Measurements from ENCODE around the gene EEFSEC. TPM values are rescaled to one million over a fixed set of nuclear protein-coding genes. Genes with fewer than 3 reads are reported as not detected.
"Not testable (repeated sequence)": the region's sequence is repeated elsewhere in the genome, so short reads cannot be mapped to it uniquely, and the experiment has no call there.

Gene EEFSEC
- total RNA-seq, 3 donors from 2014 or later, result 13.9 to 28.2 (median 19.8) TPM

DNA sequence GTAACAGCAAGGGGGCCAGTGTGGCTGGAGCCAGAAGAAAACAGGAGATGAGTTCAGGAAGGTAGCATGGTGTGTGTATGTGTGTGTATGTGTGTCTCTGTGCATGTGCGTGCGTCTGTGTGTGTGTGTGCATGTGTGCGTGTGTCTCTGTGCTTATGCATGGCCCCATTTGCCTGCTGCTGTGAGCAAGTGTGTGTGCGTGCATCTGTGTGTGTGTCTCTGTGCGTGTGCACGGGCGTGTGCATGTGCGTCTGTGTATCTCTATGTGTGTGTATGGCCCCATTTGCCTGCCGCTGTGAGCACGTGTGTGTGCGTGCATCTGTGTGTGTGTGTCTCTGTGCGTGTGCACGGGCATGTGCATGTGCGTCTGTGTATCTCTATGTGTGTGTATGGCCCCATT lies 7.1 kb upstream of the EEFSEC start:
- intact Hi-C loops (cut with DNase I; ENCODE audit: low total_unique reads), result no loop called here
- Histone ChIP-seq H3K9me3 (no peaks in the 10 kb centered on the region), H3K27me3 (no peaks in the 10 kb centered on the region), H3K4me1 (no peaks in the 10 kb centered on the region), H3K4me3 (no peak overlapping the region), H3K36me3 (no peaks in the 10 kb centered on the region), H3K27ac (no peak overlapping the region)
- DNase-seq (ENCODE audit: low spot score in 2 of 2), result no peak
- TF ChIP-seq POLR2AphosphoS5 (IDR thresholded peaks at IDR 0.05), result no peak
- TF ChIP-seq, protein P1, sequence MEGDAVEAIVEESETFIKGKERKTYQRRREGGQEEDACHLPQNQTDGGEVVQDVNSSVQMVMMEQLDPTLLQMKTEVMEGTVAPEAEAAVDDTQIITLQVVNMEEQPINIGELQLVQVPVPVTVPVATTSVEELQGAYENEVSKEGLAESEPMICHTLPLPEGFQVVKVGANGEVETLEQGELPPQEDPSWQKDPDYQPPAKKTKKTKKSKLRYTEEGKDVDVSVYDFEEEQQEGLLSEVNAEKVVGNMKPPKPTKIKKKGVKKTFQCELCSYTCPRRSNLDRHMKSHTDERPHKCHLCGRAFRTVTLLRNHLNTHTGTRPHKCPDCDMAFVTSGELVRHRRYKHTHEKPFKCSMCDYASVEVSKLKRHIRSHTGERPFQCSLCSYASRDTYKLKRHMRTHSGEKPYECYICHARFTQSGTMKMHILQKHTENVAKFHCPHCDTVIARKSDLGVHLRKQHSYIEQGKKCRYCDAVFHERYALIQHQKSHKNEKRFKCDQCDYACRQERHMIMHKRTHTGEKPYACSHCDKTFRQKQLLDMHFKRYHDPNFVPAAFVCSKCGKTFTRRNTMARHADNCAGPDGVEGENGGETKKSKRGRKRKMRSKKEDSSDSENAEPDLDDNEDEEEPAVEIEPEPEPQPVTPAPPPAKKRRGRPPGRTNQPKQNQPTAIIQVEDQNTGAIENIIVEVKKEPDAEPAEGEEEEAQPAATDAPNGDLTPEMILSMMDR (IDR thresholded peaks at IDR 0.05), result no peak
- TF ChIP-seq POLR2A (IDR thresholded peaks at IDR 0.05), result no peak

DNA sequence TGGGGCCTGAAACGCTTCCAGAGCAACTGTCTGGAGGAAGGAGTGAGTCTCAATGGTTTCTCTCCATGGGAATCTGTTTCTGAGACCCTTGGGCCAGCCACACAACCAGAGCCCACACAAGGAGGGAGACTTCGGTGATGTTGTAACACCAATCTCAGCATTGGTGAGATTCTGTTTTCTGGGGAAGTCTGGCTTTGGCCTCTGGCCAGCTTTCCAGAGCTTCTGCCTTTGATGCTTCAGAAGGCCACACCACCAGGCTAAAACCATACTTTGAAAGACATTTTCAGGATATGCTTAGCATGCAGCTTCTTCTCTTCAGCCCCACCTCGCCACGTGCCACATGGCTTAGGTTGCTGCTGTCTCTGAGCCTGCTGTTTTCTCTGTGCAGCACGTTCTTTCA lies 3.6 kb upstream of the EEFSEC start:
- no peak overlapping the region for H3K4me3 ChIP-seq
- intact Hi-C loops (cut with DNase I; ENCODE audit: low total_unique reads), result no loop called here
- no peak for DNase-seq (ENCODE audit: low spot score in 2 of 2)

DNA sequence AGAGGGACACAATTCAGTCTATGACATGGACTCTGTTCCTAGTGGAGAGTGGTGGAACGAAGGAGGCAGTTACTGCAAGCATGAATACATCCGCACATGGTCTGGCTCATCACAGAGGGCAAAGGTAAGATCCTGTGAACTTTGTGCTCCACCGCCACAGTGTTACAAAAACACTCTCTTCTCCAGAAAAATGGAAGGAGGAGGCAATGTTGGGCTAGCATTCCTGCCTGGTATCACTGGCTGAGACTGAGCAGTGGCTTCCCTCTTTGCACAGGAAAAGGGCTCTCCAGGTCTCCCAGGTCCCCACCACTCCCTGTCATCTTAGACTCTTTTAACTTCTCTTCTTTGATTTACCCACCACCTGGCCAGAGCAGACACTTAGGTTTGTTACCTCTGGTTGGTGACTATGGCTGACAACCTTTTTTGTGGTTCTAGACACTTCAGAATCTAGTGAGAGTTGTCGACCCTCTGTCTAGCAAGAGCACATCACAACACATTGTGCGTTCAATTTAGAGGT lies 1.5 kb upstream of the EEFSEC start:
- intact Hi-C loops (cut with DNase I; ENCODE audit: low total_unique reads), result no loop called here
- Histone ChIP-seq H3K36me3 (no peaks in the 10 kb centered on the region), H3K4me3 (no peak overlapping the region), H3K27ac (no peak overlapping the region), H3K9me3 (no peaks in the 10 kb centered on the region), H3K27me3 (no peaks in the 10 kb centered on the region), H3K4me1 (no peaks in the 10 kb centered on the region)
- TF ChIP-seq, protein P1 (IDR thresholded peaks at IDR 0.05), result no peak
- no peak for TF ChIP-seq POLR2A (IDR thresholded peaks at IDR 0.05)
- TF ChIP-seq POLR2AphosphoS5 (IDR thresholded peaks at IDR 0.05), result no peak
- DNase-seq (ENCODE audit: low spot score in 2 of 2), result no peak

More for the DNA sequence above, 3.6 kb upstream of the EEFSEC start:
- Histone ChIP-seq H3K9me3 (no peaks in the 10 kb centered on the region), H3K4me1 (no peaks in the 10 kb centered on the region), H3K27me3 (no peaks in the 10 kb centered on the region), H3K27ac (no peak overlapping the region), H3K36me3 (no peaks in the 10 kb centered on the region)
- TF ChIP-seq, protein P1 (IDR thresholded peaks at IDR 0.05), result no peak
- no peak for TF ChIP-seq POLR2A (IDR thresholded peaks at IDR 0.05)
- no peak for TF ChIP-seq POLR2AphosphoS5 (IDR thresholded peaks at IDR 0.05)

DNA sequence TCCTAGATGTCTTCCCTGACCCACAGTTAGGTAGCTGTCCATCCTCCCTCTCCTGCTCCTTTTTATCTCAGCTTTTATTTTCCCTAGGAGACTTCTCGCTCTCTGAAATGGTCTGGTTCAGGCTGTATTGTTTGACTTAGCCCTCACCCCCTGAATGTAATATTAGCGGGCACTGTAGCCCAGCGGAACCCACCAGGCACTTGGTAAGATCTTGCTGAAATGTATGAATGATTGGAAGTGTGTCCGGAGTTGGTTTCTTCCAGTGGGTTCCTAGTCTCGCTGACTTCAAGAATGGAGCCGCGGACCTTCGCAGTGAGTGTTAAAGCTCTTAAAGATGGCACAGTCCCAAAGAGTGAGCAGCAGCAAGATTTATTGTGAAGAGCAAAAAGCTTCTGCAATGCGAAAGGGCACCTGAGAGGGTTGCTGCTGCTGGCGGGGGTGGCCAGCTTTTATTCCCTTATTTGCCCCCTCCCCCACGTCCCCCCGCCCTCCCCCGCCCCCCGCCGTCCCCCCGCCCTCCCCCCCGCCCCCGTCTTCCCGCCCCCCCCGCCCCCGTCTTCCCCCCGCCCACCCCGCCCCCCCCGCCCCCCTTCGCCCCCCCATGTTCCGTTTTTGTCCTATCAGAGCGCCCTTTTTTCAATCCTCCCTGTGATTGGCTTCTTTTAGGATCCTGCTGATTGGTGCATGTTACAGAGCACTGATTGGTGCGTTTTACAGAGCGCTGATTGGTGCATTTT lies 694 bp upstream of the EEFSEC start:
- peak overlapping the region; percentile 91 to 95 (median 93) for H3K4me3 ChIP-seq
- H3K27ac ChIP-seq, result peak overlapping the region; percentile 80 to 89
- H3K9me3 ChIP-seq, result peaks cover 0 to 3% of the 10 kb centered on the region in 2 donors
- TF ChIP-seq, protein P1 (IDR thresholded peaks at IDR 0.05), result no peak
- no peak for TF ChIP-seq POLR2AphosphoS5 (IDR thresholded peaks at IDR 0.05)
- TF ChIP-seq POLR2A (IDR thresholded peaks at IDR 0.05), result no peak
- intact Hi-C loops (cut with DNase I; ENCODE audit: low total_unique reads), result no loop called here
- no peak for DNase-seq (ENCODE audit: low spot score in 2 of 2)
- no peaks in the 10 kb centered on the region for H3K36me3 ChIP-seq
- H3K27me3 ChIP-seq, result no peaks in the 10 kb centered on the region
- H3K4me1 ChIP-seq, result no peaks in the 10 kb centered on the region

DNA sequence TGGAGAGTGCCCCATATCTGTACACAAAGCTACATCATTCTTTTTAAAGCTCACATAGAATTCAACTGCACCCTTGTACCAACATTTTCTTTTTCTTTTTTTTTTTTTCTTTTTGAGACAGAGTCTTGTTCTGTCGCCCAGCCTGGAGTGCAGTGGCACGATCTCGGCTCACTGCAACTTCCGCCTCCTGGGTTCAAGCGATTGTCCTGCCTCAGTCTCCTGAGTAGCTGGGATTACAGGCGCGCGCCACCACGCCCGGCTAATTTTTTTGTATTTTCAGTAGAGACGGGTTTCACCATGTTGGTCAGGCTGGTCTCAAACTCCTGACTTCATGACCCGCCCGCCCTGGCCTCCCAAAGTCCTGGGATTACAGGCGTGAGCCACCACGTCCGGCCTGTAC lies 1.1 kb downstream of the EEFSEC start:
- intact Hi-C loops (cut with DNase I; ENCODE audit: low total_unique reads); H3K27ac ChIP-seq; H3K4me1 ChIP-seq; H3K9me3 ChIP-seq; H3K27me3 ChIP-seq; DNase-seq (ENCODE audit: low spot score in 2 of 2); H3K36me3 ChIP-seq: not testable (repeated sequence)
- H3K4me3 ChIP-seq, result peak overlapping the region; percentile 91 to 95 (median 93)

Data from breast epithelium (tissue), 4 donors.